Measurements from ENCODE around the gene NBEA.

NBEA gene

DNA sequence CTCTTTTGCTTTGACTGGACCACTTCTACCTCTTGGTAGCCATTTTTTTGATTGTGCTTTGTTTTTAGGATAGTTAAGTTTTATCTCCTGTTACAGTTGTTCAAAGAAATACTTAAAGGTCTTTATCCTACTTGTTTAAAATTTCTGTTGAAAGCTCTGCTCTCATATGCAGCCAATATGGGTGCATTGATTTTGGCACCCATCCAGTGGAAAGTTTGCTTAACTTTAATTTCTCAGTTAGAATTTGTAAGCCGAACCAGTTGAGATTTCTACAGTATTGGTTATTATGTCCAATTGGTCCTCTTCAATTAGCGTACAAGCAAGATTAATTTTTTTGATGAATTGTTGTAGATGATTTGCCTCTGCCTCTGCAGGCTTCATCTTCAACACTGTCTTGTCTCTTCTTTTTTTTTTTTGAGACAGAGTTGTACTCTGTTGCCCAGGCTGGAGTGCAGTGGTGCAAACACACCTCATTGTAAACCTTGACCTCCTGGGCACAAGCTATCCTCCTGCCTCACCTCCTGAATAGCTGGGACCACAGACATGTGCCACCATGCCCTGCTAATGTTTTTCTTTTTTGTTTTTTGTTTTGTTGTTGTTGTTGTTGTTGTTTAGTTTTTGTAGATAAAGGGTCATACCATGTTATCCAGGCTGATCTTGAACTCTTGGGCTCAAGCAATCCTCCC lies 469.1 kb downstream of the NBEA start:
- TF ChIP-seq, protein P1, sequence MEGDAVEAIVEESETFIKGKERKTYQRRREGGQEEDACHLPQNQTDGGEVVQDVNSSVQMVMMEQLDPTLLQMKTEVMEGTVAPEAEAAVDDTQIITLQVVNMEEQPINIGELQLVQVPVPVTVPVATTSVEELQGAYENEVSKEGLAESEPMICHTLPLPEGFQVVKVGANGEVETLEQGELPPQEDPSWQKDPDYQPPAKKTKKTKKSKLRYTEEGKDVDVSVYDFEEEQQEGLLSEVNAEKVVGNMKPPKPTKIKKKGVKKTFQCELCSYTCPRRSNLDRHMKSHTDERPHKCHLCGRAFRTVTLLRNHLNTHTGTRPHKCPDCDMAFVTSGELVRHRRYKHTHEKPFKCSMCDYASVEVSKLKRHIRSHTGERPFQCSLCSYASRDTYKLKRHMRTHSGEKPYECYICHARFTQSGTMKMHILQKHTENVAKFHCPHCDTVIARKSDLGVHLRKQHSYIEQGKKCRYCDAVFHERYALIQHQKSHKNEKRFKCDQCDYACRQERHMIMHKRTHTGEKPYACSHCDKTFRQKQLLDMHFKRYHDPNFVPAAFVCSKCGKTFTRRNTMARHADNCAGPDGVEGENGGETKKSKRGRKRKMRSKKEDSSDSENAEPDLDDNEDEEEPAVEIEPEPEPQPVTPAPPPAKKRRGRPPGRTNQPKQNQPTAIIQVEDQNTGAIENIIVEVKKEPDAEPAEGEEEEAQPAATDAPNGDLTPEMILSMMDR (IDR thresholded peaks at IDR 0.05; ENCODE audit: extremely low read depth, missing control alignments): no peak

DNA sequence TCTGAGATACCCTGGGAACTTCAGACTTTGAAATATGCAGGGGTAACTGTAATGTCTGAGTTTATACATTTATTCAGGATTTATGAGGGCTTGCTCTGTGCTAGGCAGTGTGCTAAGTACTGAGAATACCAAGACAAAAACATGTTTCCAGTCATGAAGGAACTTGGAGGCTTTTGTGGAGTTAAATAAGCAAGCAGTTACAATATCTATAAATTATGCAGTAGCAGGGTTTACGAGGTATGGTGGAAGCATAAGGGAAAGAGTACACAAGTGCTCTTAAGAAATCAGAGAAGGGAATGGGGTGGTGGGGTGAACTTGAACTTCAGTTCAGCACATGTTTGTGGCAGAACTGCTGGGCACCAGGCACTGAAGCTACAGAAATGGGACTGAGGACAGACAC lies 506.4 kb downstream of the NBEA start:
- TF ChIP-seq, protein P1 (IDR thresholded peaks at IDR 0.05; ENCODE audit: extremely low read depth, missing control alignments): no peak
- DNase-seq (ENCODE audit: low spot score): no peak

More for the DNA sequence above, 469.1 kb downstream of the NBEA start:
- no peak for DNase-seq (ENCODE audit: low spot score)

DNA sequence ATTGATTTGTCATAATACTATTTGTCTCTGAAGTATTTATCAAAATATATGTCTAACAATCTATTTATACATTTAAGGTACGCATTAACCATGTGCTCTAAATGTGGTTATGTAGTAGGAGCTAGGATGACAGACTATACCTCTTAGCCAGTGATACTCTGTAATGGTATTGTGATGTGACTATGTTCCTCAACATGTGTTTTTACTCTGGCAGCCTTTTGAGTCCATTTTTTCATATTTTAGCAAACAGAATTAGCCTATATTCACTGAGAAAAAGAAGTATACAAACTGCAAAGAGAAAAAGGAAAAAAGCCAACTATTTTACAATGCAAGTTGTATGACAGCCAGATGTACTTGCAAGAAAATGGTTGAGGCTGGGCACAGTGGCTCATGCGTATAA lies 507.8 kb downstream of the NBEA start:
- TF ChIP-seq, protein P1 (IDR thresholded peaks at IDR 0.05; ENCODE audit: extremely low read depth, missing control alignments): no peak
- DNase-seq (ENCODE audit: low spot score): no peak

DNA sequence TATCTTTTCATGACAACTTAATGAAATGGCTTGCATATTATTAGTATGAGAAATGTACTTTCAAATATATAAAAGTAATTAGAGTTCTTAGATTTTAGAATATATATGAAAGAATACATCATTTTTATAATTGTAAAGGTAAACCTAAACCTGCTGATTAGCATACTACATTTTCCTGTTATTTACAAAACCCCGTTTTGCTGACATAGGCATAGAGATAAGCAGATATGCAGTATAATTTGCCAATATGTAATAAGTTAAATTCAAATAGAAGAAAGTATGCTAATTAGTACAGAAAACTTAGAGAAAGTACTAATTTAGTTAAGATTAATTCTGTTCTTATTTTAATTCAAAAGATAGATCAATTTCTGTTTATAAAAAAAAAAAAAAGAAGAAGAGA lies 513.0 kb downstream of the NBEA start:
- TF ChIP-seq, protein P1 (IDR thresholded peaks at IDR 0.05; ENCODE audit: extremely low read depth, missing control alignments): no peak
- DNase-seq (ENCODE audit: low spot score): no peak

DNA sequence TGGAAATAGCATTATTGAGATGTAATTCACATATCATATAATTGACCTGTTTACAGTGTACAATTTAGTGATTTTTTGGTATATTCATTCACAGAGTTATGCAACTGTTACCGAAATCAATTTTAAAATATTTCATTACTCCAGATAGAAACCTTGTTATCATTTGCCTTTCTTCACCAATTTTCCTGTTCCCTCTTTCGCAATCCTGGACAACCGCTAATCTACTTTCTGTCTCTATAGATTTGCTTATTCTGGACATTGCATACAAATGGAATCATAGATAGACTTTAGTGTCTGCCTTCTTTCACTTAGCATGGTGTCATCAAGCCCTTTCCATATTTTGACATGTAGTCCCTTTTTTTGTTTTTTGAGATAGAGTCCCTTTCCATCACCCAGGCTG lies 515.2 kb downstream of the NBEA start:
- TF ChIP-seq, protein P1 (IDR thresholded peaks at IDR 0.05; ENCODE audit: extremely low read depth, missing control alignments): no peak
- no peak for DNase-seq (ENCODE audit: low spot score)

DNA sequence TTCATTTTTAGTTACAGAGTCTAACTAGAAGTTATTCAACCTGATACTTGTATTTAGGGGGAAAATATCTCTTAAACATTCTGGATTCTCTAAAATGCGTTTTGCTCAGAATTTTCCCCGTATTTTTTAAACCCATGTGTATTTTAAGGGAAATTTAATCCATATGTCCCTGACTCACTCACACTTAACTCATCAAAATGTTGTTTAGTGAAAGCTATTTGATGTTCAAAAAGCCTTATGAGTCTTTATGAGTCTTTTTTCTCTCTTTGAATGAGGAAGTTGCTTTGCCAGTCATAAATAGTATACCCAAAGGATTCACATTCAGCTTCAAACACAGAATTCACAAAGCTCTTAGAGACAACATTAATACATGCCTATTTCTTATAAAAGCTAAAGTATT lies 518.0 kb downstream of the NBEA start:
- no peak for DNase-seq (ENCODE audit: low spot score)
- TF ChIP-seq, protein P1 (IDR thresholded peaks at IDR 0.05; ENCODE audit: extremely low read depth, missing control alignments): no peak

DNA sequence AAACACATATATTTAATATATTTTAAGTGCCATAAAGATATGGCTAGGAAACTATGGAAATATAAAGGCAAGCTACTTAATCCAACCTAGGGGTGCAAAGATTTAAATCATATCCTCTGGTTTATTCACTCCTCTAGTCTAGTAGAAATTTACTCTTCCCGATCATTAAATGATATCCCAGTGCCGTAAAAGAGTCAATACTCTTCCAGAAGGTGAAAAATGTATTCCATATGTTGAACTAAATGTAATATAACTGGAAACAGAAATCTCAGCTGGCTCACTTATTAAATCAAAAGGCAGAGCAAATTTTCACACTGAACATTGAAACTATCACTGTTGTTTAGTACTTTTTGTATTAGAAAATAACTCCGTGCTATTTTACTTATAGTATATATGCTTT lies 523.3 kb downstream of the NBEA start:
- TF ChIP-seq, protein P1 (IDR thresholded peaks at IDR 0.05; ENCODE audit: extremely low read depth, missing control alignments): no peak

More for the DNA sequence above, 523.3 kb downstream of the NBEA start:
- no peak for DNase-seq (ENCODE audit: low spot score)

Data from GM20000 (cell line).